GM12872 (cell line): ENCODE results near the gene TNRC6A.

Experiments used
- CTCF ChIP-seq: IDR thresholded peaks from 3 replicates; pipeline ENCODE4 v1.5.1; 2011; ENCODE audit warnings: low read depth, mild to moderate bottlenecking, low read length, moderate library complexity; ENCODE audit not compliant: insufficient read depth

Gene TNRC6A

GRCh38 chr16:24753437-24753836 is 24.0 kb downstream of the TNRC6A start:
- TF ChIP-seq CTCF: no peak

GRCh38 chr16:24754543-24754942 is 25.1 kb downstream of the TNRC6A start:
- no peak for TF ChIP-seq CTCF

- TF ChIP-seq CTCF: no peak
Measured at GRCh38 chr16:24755201-24755874, 25.9 kb downstream of the TNRC6A start.

GRCh38 chr16:24758373-24758772 is 28.9 kb downstream of the TNRC6A start:
- no peak for TF ChIP-seq CTCF

- TF ChIP-seq CTCF: no peak
Measured at GRCh38 chr16:24759006-24759405, 29.6 kb downstream of the TNRC6A start.

- no peak for TF ChIP-seq CTCF
Measured at GRCh38 chr16:24761526-24761925, 32.1 kb downstream of the TNRC6A start.

GRCh38 chr16:24764916-24765315 is 35.5 kb downstream of the TNRC6A start:
- TF ChIP-seq CTCF: no peak
